Loucy (cell line): ENCODE results near the gene ATP6V0E2.

ENCODE experiments used
- H2AFZ ChIP-seq: fragments of 200-600 bp; sonication (generic); 2 replicates; pipeline ENCODE4 v1.6.0; 2016; ENCODE audit warnings: antibody characterized with exemption, mild to moderate bottlenecking, low read length, moderate library complexity
- H3F3A ChIP-seq: fragments of 200-600 bp; 2 replicates; pipeline ENCODE4 v1.6.0; 2016; ENCODE audit warnings: antibody characterized with exemption, low read depth, mild to moderate bottlenecking
- H3K27me3 ChIP-seq: fragments of 200-600 bp; sonication (generic); 2 replicates; pipeline ENCODE4 v1.6.1; 2014; ENCODE audit warnings: low read length, mild to moderate bottlenecking; ENCODE audit not compliant: insufficient read depth, poor library complexity, severe bottlenecking
- H3K36me3 ChIP-seq: fragments of 200-600 bp; sonication (generic); 2 replicates; pipeline ENCODE4 v1.6.1; 2016; ENCODE audit warnings: low read length; ENCODE audit not compliant: insufficient read depth
- H3K4me1 ChIP-seq: fragments of 200-600 bp; sonication (generic); 2 replicates; pipeline ENCODE4 v1.5.1; 2014; ENCODE audit warnings: low read length, mild to moderate bottlenecking; ENCODE audit not compliant: insufficient read depth, poor library complexity, severe bottlenecking
- H3K4me2 ChIP-seq: fragments of 200-600 bp; sonication (generic); 2 replicates; pipeline ENCODE4 v1.6.0; 2014; ENCODE audit warnings: antibody characterized with exemption, low read length, low read depth, mild to moderate bottlenecking; ENCODE audit not compliant: poor library complexity, severe bottlenecking
- H3K4me3 ChIP-seq: fragments of 200-600 bp; sonication (generic); 2 replicates; pipeline ENCODE4 v1.5.1; 2014; ENCODE audit warnings: low read length, mild to moderate bottlenecking, mixed read lengths; ENCODE audit not compliant: poor library complexity, severe bottlenecking
- H3K79me2 ChIP-seq: fragments of 200-600 bp; sonication (generic); 2 replicates; pipeline ENCODE4 v1.6.1; 2014; ENCODE audit warnings: low read length; ENCODE audit not compliant: insufficient read depth
- H3K9ac ChIP-seq: fragments of 200-600 bp; sonication (generic); 2 replicates; pipeline ENCODE4 v1.6.0; 2014; ENCODE audit warnings: mild to moderate bottlenecking, low read depth, low read length, moderate library complexity; ENCODE audit not compliant: poor library complexity, severe bottlenecking
- H3K9me2 ChIP-seq: fragments of 200-600 bp; sonication (generic); replicated peaks from 2 replicates; pipeline ENCODE4 v1.6.1; 2016; ENCODE audit warnings: low read depth, low read length, mixed read lengths
- H3K9me3 ChIP-seq: fragments of 200-600 bp; sonication (generic); 2 replicates; pipeline ENCODE4 v1.6.1; 2014; ENCODE audit warnings: mild to moderate bottlenecking, antibody characterized with exemption, low read length, low read depth; ENCODE audit not compliant: insufficient read depth
- H4K20me1 ChIP-seq: fragments of 200-600 bp; sonication (generic); 2 replicates; pipeline ENCODE4 v1.6.0; 2014; ENCODE audit warnings: antibody characterized with exemption, low read length, mild to moderate bottlenecking; ENCODE audit not compliant: insufficient read depth, poor library complexity, severe bottlenecking
- EZH2phosphoT487 ChIP-seq: fragments of 200-600 bp; IDR thresholded peaks from 2 replicates; pipeline ENCODE4 v1.6.1; 2018; ENCODE audit warnings: antibody characterized with exemption, mild to moderate bottlenecking, moderate library complexity, borderline replicate concordance
- TF ChIP-seq, protein P1 (sequence below): fragments of 200-600 bp; sonication (generic); conservative IDR thresholded peaks from 2 replicates; pipeline ENCODE4 v1.5.1; 2014; ENCODE audit warnings: mild to moderate bottlenecking, antibody characterized with exemption, low read length

Gene ATP6V0E2

DNA sequence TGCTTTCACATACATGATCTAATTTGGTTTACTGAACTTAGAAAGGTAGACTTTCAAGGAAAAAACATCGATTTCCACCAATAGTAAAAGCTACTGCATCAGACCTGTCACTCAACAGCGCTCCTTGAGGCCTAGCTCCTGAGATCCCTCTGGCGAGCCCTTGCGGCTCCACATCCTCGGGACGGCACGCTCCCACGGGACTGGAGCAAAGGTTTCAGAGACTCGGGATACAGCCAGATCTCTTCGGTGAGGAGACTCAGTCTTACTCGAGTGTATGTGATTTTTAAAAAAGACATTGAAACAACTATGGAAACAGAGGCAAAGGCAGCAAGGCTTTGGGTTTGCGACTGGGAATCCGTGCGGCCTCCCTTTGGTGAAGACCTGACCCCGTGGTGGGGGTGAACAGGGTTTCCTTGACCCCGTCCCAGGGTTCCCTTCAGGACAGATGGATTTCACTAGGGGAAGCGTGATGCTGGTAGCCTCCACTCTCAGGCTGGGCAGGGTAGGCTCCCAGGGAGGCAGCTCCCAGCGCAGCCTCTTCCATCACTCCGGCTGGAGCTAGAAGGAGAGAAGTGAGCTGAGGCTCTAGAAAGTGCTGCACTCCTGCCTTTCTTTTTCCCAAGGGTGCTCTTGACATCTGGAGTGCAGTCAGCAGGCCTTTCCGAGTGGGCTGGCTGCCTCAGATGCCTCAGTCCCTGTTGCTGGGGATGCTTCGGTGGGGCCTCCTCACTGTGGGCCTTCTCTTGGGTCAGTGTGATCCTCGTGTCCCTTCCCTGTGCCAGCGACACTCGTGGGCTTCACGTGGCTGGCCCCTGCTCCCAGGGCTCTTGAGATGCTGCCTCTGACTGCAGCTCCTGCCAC is 5.8 kb upstream of the ATP6V0E2 start:
- H3K4me2 ChIP-seq: no peak overlapping the region
- H3K9ac ChIP-seq: no peak overlapping the region
- H3K79me2 ChIP-seq: no peaks in the 10 kb centered on the region
- H3K9me3 ChIP-seq: no peaks in the 10 kb centered on the region
- H3K4me3 ChIP-seq: no peak overlapping the region
- H2AFZ ChIP-seq: no peak overlapping the region
- no peaks in the 10 kb centered on the region for H3K27me3 ChIP-seq
- no peaks in the 10 kb centered on the region for H4K20me1 ChIP-seq
- TF ChIP-seq, protein P1, sequence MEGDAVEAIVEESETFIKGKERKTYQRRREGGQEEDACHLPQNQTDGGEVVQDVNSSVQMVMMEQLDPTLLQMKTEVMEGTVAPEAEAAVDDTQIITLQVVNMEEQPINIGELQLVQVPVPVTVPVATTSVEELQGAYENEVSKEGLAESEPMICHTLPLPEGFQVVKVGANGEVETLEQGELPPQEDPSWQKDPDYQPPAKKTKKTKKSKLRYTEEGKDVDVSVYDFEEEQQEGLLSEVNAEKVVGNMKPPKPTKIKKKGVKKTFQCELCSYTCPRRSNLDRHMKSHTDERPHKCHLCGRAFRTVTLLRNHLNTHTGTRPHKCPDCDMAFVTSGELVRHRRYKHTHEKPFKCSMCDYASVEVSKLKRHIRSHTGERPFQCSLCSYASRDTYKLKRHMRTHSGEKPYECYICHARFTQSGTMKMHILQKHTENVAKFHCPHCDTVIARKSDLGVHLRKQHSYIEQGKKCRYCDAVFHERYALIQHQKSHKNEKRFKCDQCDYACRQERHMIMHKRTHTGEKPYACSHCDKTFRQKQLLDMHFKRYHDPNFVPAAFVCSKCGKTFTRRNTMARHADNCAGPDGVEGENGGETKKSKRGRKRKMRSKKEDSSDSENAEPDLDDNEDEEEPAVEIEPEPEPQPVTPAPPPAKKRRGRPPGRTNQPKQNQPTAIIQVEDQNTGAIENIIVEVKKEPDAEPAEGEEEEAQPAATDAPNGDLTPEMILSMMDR: no peak
- no peak for TF ChIP-seq EZH2phosphoT487
- no peaks in the 10 kb centered on the region for H3K36me3 ChIP-seq
- H3K4me1 ChIP-seq: peaks cover 83% of the 10 kb centered on the region
- H3F3A ChIP-seq: peaks cover 11% of the 10 kb centered on the region
- no peaks in the 10 kb centered on the region for H3K9me2 ChIP-seq

DNA sequence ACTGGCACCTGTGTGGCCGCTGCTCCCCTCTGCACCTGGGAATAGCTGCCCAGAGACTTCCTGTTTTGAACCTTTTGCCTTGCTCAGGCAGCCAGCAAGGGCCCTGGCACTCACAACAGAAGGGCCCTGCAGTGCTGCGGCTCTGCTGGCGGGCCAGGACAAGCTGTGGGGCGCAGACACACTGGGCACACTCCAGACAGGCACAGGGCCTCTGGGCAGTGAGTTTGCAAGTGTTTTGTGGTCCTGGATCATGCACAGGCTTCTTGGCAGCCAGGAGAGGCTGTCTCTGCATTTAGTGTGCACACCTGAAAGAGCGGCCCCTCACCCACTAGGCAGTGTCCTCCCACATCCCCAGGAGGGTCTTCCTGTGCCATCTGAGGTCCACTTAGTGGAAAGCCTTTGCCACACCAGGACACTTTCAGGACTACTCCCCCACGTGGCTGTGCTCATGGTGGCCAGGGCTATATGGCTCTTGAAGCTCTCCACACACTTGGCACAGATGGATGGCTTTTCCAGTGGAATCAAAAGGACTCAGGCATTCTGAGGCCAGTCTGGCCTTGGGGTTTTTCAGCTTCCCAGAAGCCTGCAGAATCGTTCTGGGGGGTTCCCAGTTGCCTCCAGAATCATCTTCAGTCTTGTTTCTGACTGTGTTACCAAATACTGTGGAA is 5.0 kb upstream of the ATP6V0E2 start:
- H3K9me2 ChIP-seq: no peaks in the 10 kb centered on the region
- H3K27me3 ChIP-seq: no peaks in the 10 kb centered on the region
- peak overlapping the region; percentile 42 for H3K9ac ChIP-seq
- H3K4me2 ChIP-seq: peak overlapping the region; percentile 63
- peaks cover 11% of the 10 kb centered on the region for H3F3A ChIP-seq
- no peaks in the 10 kb centered on the region for H3K79me2 ChIP-seq
- H3K9me3 ChIP-seq: no peaks in the 10 kb centered on the region
- H2AFZ ChIP-seq: no peak overlapping the region
- H4K20me1 ChIP-seq: no peaks in the 10 kb centered on the region
- no peak for TF ChIP-seq EZH2phosphoT487
- TF ChIP-seq, protein P1: no peak
- H3K36me3 ChIP-seq: no peaks in the 10 kb centered on the region
- peaks cover 82% of the 10 kb centered on the region for H3K4me1 ChIP-seq
- no peak overlapping the region for H3K4me3 ChIP-seq

DNA sequence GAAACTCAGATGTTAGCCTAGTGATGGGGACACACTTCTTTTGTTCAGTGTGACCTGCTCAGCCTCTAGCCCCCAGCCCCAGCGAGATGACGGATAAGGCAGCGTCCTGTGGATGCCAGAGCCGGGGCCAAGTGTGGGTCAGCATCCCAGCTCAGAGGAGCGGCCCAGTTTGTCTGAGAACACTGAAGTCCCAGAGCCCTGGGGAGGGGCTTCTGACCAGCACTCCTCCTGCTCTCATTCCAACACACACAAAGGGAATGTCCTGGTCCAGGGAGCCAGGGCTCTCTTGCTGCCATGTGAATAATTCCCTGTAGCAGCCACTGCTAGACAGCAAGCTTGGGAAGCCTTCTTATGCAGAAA is 4.5 kb upstream of the ATP6V0E2 start:
- H2AFZ ChIP-seq: no peak overlapping the region
- no peaks in the 10 kb centered on the region for H3K9me2 ChIP-seq
- H3K79me2 ChIP-seq: peaks cover 3% of the 10 kb centered on the region; the same call in 1 of the 2 replicates
- H3K27me3 ChIP-seq: no peaks in the 10 kb centered on the region
- peak overlapping the region; percentile 63 for H3K4me2 ChIP-seq
- no peaks in the 10 kb centered on the region for H3K36me3 ChIP-seq
- H3K4me1 ChIP-seq: peaks cover 80% of the 10 kb centered on the region
- H3K9me3 ChIP-seq: no peaks in the 10 kb centered on the region
- peaks cover 11% of the 10 kb centered on the region for H3F3A ChIP-seq
- H3K4me3 ChIP-seq: peak overlapping the region; percentile 40
- H4K20me1 ChIP-seq: no peaks in the 10 kb centered on the region
- peak overlapping the region; percentile 42 for H3K9ac ChIP-seq
- TF ChIP-seq, protein P1: no peak
- no peak for TF ChIP-seq EZH2phosphoT487
